Activated CD8-positive, alpha-beta memory T cell treated with anti-CD3 and anti-CD28 coated beads for 48 hours (primary cell): ENCODE data around the gene DMD.
"Not testable (repeated sequence)": the region's sequence is repeated elsewhere in the genome, so short reads cannot be mapped to it uniquely, and the experiment has no call there.

Source experiments
- DNase-seq, 3 experiments: peaks; one replicate each; pipeline ENCODE4 v3.0.0-alpha.2; 2020; ENCODE audit warnings: low read depth in 2 of 3, low spot score in 2 of 3

DMD gene

GRCh38 chrX:31633349-31633748 is 1578.0 kb downstream of the DMD start:
- no peak for DNase-seq

GRCh38 chrX:31629195-31629594 is 1582.2 kb downstream of the DMD start:
- no peak for DNase-seq

- no peak for DNase-seq
Observed at GRCh38 chrX:31609130-31609529, 1602.2 kb downstream of the DMD start.

GRCh38 chrX:31608638-31609037 is 1602.7 kb downstream of the DMD start:
- DNase-seq = no peak

GRCh38 chrX:31606771-31607170 is 1604.6 kb downstream of the DMD start:
- no peak for DNase-seq

- no peak for DNase-seq
Observed at GRCh38 chrX:31604629-31605221, 1606.6 kb downstream of the DMD start.

- no peak for DNase-seq
Observed at GRCh38 chrX:31603411-31604120, 1607.8 kb downstream of the DMD start.

GRCh38 chrX:31600823-31601222 is 1610.5 kb downstream of the DMD start:
- DNase-seq = no peak

- no peak for DNase-seq
Observed at GRCh38 chrX:31593353-31593752, 1618.0 kb downstream of the DMD start.

- no peak for DNase-seq
Observed at GRCh38 chrX:31591355-31591754, 1620.0 kb downstream of the DMD start.

- no peak for DNase-seq
Observed at GRCh38 chrX:31590581-31591114, 1620.7 kb downstream of the DMD start.

GRCh38 chrX:31589503-31589902 is 1621.8 kb downstream of the DMD start:
- DNase-seq = no peak

- no peak for DNase-seq
Observed at GRCh38 chrX:31588355-31588754, 1623.0 kb downstream of the DMD start.

GRCh38 chrX:31583892-31584291 is 1627.5 kb downstream of the DMD start:
- DNase-seq = not testable (repeated sequence)

- DNase-seq = no peak
Observed at GRCh38 chrX:31580726-31581125, 1630.6 kb downstream of the DMD start.

GRCh38 chrX:31580227-31580626 is 1631.1 kb downstream of the DMD start:
- no peak for DNase-seq

GRCh38 chrX:31572360-31572759 is 1639.0 kb downstream of the DMD start:
- DNase-seq = no peak

GRCh38 chrX:31570658-31571057 is 1640.7 kb downstream of the DMD start:
- DNase-seq = no peak

GRCh38 chrX:31563792-31564191 is 1647.6 kb downstream of the DMD start:
- no peak for DNase-seq

- DNase-seq = no peak
Observed at GRCh38 chrX:31555506-31555905, 1655.8 kb downstream of the DMD start.

- no peak for DNase-seq
Observed at GRCh38 chrX:31551913-31552312, 1659.4 kb downstream of the DMD start.

GRCh38 chrX:31550158-31550557 is 1661.2 kb downstream of the DMD start:
- no peak for DNase-seq

GRCh38 chrX:31547816-31548215 is 1663.5 kb downstream of the DMD start:
- DNase-seq = no peak
